Measurements from ENCODE around the gene BTBD19. TPM values are rescaled to one million over a fixed set of nuclear protein-coding genes. Genes with fewer than 3 reads are reported as not detected.

The BTBD19 gene
- total RNA-seq, 2 donors from 2014 or later = 1.6 to 2.5 TPM

DNA sequence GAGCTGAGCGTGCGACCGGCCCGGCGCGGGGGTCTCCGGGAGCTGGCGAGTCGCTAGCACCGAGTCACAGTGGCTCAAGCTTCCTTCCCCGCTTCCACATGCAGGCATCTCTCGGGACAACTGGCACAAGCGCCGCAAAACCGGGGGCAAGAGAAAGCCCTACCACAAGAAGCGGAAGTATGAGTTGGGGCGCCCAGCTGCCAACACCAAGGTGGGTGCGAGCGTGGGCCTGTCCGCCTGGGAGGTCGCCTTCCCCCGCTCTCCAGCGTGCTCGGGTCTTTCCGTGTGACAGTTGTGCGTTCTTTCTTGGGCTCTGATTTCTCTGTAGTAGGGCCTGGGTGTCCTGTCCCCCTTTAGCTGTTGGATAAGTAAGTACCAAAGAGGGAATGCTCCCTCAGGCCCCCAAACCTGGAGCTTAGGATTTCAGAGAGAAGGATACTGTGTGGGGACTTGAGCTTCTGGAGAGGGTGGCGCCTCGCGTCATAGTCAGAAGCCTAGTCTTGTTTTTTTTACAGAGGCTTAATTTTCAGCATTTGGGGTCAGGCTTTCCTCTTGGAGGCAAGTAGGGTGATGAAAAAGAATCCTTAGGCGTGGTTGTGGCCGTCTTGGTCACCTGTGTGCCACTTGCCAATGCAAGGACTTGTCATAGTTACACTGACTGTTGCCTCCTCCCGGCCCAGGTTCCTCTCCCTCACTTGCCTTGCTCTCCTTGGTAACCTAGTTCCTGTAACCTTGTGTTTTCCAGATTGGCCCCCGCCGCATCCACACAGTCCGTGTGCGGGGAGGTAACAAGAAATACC lies 32.2 kb upstream of the BTBD19 start:
- peaks cover 6% of the 10 kb centered on the region for H3K4me1 ChIP-seq
- peak; percentile 38 for DNase-seq
- no peaks in the 10 kb centered on the region for H3K9me3 ChIP-seq
- H3K4me3 ChIP-seq = peak overlapping the region; percentile 70
- TF ChIP-seq, protein P1, sequence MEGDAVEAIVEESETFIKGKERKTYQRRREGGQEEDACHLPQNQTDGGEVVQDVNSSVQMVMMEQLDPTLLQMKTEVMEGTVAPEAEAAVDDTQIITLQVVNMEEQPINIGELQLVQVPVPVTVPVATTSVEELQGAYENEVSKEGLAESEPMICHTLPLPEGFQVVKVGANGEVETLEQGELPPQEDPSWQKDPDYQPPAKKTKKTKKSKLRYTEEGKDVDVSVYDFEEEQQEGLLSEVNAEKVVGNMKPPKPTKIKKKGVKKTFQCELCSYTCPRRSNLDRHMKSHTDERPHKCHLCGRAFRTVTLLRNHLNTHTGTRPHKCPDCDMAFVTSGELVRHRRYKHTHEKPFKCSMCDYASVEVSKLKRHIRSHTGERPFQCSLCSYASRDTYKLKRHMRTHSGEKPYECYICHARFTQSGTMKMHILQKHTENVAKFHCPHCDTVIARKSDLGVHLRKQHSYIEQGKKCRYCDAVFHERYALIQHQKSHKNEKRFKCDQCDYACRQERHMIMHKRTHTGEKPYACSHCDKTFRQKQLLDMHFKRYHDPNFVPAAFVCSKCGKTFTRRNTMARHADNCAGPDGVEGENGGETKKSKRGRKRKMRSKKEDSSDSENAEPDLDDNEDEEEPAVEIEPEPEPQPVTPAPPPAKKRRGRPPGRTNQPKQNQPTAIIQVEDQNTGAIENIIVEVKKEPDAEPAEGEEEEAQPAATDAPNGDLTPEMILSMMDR (IDR thresholded peaks at IDR 0.05) = no peak
- H3K27me3 ChIP-seq = no peaks in the 10 kb centered on the region
- H3K9ac ChIP-seq (ENCODE audit: low read depth in 2 of 2, low read length in 2 of 2) = peak overlapping the region; percentile 92 to 95
- H3K36me3 ChIP-seq = peaks cover 19% of the 10 kb centered on the region
- intact Hi-C loops (cut with DNase I) = no loop called here
- H3K27ac ChIP-seq = peak overlapping the region; percentile 81

DNA sequence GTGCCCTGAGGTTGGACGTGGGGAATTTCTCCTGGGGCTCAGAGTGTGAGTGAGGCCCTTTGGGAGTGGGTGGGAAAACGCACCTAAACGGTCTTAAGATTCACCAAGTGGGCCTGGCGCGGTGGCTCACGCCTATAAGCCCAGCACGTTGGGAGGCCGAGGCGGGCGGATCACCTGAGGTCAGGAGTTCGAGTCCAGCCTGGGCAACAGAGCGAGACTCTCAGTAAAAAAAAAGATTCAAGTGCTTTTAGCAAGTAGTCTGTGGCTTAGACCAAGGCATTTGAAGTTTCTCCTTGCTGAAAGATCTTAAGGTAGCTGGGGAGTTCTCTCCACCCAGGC lies 31.6 kb upstream of the BTBD19 start:
- DNase-seq = no peak
- intact Hi-C loops (cut with DNase I) = no loop called here
- H3K36me3 ChIP-seq = peaks cover 19% of the 10 kb centered on the region
- peak overlapping the region; percentile 81 for H3K27ac ChIP-seq
- TF ChIP-seq, protein P1 (IDR thresholded peaks at IDR 0.05) = no peak
- H3K9me3 ChIP-seq = no peaks in the 10 kb centered on the region
- peak overlapping the region; percentile 92 to 95 for H3K9ac ChIP-seq (ENCODE audit: low read depth in 2 of 2, low read length in 2 of 2)
- H3K27me3 ChIP-seq = no peaks in the 10 kb centered on the region
- H3K4me1 ChIP-seq = peaks cover 6% of the 10 kb centered on the region
- peak overlapping the region; percentile 70 for H3K4me3 ChIP-seq

DNA sequence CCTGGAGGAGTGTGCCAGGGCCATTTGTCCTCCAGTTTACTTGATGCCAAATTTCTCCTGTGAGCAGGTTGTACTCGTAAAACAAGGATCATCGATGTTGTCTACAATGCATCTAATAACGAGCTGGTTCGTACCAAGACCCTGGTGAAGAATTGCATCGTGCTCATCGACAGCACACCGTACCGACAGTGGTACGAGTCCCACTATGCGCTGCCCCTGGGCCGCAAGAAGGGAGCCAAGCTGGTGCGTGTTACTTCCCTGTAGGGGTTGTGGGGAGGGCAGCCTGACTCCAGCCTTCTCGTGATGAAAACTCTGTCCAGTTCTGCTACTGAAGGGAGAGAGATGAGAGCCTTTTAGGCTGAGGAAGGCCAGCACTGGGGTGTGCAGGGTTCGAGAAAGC lies 30.8 kb upstream of the BTBD19 start:
- H3K9me3 ChIP-seq = no peaks in the 10 kb centered on the region
- H3K9ac ChIP-seq (ENCODE audit: low read depth in 2 of 2, low read length in 2 of 2) = peak overlapping the region in 1 of 2 donors; percentile 95
- peaks cover 19% of the 10 kb centered on the region for H3K36me3 ChIP-seq
- intact Hi-C loops (cut with DNase I) = no loop called here
- H3K27me3 ChIP-seq = no peaks in the 10 kb centered on the region
- no peak overlapping the region for H3K4me3 ChIP-seq
- no peak overlapping the region for H3K27ac ChIP-seq
- DNase-seq = no peak
- TF ChIP-seq, protein P1 (IDR thresholded peaks at IDR 0.05) = no peak
- H3K4me1 ChIP-seq = peaks cover 6% of the 10 kb centered on the region

DNA sequence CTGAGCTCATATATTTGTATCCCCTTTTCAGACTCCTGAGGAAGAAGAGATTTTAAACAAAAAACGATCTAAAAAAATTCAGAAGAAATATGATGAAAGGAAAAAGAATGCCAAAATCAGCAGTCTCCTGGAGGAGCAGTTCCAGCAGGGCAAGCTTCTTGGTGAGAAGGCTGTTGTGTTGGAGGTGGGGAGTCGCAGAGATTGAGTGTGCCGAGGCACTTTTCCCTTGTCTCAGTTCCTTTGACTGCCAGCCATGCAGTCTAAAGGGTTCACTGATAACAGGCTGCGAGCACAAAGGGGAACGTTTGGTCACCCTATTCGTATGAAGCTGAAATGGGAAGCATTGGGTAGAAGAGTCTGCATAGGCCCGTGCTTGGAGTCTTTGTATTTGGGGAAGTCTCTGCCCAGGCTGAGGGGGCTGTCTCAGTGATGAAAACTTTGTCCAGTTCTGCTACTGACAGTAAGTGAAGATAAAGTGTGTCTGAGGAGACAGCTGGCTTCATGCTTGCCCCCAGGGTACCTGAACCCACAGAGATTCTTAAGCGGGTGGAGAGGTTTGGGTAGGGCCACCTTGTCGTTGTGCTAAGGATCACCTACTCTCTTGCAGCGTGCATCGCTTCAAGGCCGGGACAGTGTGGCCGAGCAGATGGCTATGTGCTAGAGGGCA lies 30.2 kb upstream of the BTBD19 start:
- Histone ChIP-seq H3K27ac (no peak overlapping the region), H3K27me3 (no peaks in the 10 kb centered on the region), H3K4me3 (no peak overlapping the region), H3K4me1 (peaks cover 6% of the 10 kb centered on the region), H3K9ac (ENCODE audit: low read depth in 2 of 2, low read length in 2 of 2) (no peak overlapping the region), H3K36me3 (peaks cover 19% of the 10 kb centered on the region), H3K9me3 (no peaks in the 10 kb centered on the region)
- TF ChIP-seq, protein P1 (IDR thresholded peaks at IDR 0.05) = no peak
- DNase-seq = no peak
- intact Hi-C loops (cut with DNase I) = no loop called here

DNA sequence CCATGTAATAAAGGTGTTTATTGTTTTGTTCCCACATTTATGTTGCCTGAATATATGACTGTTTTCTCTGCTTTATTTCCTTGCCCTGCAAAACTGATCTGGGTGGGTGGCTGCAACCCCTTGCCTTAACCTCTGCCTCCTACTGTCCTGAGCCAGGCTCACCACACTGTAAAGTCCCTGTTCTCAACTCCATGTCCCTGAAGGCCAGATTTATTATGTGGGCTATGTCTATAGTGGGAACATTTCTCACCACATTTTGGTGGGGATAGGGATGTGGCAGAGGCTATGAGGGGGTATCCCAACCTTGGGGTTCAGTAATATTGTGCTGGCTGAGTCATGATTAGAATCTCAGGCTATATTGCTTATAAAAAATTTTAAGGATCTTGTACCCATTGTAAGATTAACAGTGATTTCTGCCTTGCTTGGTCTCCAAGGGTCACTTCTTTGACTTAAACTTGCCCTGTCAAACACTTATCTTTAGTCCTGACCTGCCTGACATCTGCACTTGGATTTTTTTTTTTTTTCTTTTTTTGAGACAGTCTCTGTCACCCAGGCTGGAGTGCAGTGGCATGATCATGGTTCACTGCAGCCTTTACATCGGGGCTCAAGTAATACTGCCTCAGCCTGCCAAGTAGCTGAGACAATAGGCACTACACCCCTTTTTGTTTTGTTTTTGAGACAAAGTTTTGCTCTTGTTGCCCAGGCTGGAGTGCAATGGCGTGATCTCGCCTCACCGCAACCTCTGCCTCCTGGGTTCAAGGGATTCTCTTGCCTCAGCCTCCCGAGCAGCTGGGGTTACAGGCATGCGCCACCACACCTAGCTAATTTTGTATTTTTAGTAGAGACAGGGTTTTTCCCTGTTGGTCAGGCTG lies 29.4 kb upstream of the BTBD19 start:
- H3K9ac ChIP-seq (ENCODE audit: low read depth in 2 of 2, low read length in 2 of 2) = no peak overlapping the region
- H3K4me1 ChIP-seq = peaks cover 6% of the 10 kb centered on the region
- H3K27ac ChIP-seq = no peak overlapping the region
- TF ChIP-seq, protein P1 (IDR thresholded peaks at IDR 0.05) = no peak
- H3K36me3 ChIP-seq = peaks cover 19% of the 10 kb centered on the region
- H3K4me3 ChIP-seq = no peak overlapping the region
- DNase-seq = no peak
- H3K27me3 ChIP-seq = no peaks in the 10 kb centered on the region
- H3K9me3 ChIP-seq = no peaks in the 10 kb centered on the region
- intact Hi-C loops (cut with DNase I) = no loop called here

Measured in colonic mucosa (tissue), 4 donors.